HL-60/S4 treated with phorbol 12-myristate 13-acetate at 8.2 ng/mL for 4 days and 3 days (cell line): ENCODE measurements around the gene COL24A1.
"Not testable (repeated sequence)": the region's sequence is repeated elsewhere in the genome, so short reads cannot be mapped to it uniquely, and the experiment has no call there.

Source experiments
- in situ Hi-C: fragments of 300-500 bp; cut with MboI; formaldehyde crosslinking; loops from 2 replicates; pipeline ENCODE4 v1.15.0; 2022; ENCODE audit warnings: low sequenced_read_pairs

Gene COL24A1

DNA sequence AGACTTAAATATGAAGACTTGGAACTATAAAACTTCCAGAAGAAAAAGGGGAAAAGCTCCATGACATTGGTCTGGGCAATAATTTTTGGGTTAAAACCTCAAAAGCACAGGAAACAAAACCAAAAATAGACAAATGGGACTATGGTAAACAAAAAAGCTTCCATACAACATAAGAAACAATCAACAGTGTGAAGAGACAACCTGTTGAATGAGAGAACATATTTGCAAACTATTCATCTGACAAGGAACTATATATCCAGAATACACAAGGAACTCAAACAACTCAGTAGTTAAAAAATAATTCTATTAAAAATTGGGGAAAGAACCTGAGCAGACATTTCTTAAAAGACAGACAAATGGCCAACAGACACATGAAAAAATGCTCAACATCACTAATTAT lies 255.7 kb downstream of the COL24A1 start:
- in situ Hi-C loops: no loop called here

DNA sequence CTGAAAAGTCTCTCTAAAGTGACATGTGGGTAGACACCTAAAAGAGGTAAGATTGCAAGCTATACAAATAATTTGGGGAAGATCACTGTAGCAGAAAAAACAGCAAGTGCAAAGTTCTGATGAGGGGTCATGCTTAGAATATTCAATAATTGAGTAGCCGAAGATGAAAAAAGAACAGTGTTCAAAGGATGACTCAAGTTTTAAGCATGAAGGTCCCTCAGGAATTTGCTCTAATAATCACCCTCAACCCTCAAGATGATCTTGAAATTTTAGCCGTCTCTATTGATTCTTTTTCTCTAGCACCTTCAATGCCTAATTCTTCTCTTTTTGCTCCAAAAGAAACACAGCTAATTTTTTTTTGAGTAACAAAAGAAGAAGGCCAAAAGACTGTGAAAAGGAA lies 257.7 kb downstream of the COL24A1 start:
- in situ Hi-C loops: no loop called here

DNA sequence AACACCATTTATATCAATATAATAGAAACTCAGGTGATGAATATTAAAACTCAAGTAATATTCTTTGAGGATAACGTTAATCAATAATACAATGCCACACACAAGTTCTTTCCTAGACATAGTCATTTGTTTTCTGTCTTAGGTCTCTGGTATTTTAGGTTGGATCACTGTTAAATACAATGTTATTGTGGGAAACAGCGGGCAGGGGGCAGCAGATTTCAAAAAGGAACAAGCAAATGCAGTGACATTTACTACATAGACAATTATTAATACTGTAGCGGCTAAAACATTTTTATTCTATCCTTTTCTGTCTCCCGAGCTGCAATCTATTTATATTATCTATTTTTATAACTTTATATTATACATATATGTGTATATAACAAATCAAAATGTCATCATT lies 261.9 kb downstream of the COL24A1 start:
- in situ Hi-C loops: no loop called here

DNA sequence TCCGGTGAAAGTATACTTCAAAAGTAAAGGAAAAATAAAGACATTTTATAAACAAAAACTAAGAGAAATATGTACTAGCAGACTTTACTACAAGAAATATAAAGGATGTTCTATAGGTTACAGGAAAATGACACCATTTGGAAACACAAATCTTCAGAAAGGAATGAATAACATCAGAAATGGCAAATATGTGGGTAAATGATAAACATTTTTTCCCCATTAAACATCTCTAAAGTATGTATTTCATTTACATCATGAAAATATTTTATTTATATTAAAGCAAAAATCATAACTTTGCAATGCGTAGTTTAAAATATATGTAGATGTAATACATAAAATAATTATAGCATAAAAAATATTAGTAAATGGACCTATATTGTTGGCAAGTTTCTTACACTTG lies 264.2 kb downstream of the COL24A1 start:
- in situ Hi-C loops: no loop called here

GRCh38 chr1:85889870-85890269 lies 266.7 kb downstream of the COL24A1 start:
- in situ Hi-C loops: no loop called here

GRCh38 chr1:85888921-85889320 lies 267.7 kb downstream of the COL24A1 start:
- in situ Hi-C loops: no loop called here

GRCh38 chr1:85884372-85885035 lies 272.1 kb downstream of the COL24A1 start:
- in situ Hi-C loops: no loop called here

GRCh38 chr1:85867189-85867588 lies 289.4 kb downstream of the COL24A1 start:
- in situ Hi-C loops: no loop called here

DNA sequence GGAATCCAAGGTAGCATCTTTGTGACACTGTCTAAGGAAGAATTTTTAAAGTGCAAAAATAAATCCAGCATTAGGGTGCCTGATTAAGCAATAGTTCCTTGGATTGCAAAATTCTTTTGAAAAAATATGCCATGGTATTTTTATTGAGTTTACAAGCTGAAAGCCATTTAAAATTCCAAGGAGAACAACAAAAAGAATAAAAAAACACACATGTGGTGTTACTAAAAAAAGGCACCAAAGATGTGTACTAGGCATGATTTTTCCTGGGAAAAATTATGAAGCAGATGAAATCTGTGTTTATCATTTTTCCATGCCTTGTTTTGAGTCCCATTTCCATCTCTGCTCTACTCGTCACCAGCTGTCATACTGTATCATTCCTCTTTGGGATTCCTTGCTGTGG lies 291.4 kb downstream of the COL24A1 start:
- in situ Hi-C loops: no loop called here

DNA sequence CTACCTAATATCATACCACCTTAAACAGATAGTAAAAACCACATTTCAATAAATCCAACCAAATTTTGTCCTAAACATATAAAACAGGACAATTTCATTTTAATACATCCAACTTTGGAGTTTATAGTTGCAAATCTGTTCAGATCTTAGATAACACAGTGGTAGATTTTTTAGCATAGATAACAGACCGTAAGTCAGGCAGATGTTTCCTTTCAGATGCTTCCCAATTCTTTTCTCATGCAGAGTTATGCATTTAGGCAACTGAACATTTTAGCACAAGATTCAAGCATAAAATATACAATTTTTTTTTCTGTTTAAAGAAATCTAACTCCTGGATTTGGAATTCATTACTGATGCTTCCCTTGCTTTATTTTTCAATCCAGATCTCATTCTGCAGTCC lies 291.8 kb downstream of the COL24A1 start:
- in situ Hi-C loops: no loop called here

DNA sequence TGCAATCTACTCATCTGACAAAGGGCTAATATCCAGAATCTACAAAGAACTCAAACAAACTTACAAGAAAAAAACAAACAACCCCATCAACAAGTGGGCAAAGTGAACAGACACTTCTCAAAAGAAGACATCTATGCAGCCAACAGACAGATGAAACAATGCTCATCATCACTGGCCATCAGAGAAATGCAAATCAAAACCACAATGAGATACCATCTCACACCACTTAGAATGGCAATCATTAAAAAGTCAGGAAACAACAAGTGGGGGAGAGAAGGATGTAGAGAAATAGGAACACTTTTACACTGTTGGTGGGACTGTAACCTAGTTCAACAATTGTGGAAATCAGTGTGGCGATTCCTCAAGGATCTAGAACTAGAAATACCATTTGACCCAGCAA lies 292.9 kb downstream of the COL24A1 start:
- in situ Hi-C loops: not testable (repeated sequence)

DNA sequence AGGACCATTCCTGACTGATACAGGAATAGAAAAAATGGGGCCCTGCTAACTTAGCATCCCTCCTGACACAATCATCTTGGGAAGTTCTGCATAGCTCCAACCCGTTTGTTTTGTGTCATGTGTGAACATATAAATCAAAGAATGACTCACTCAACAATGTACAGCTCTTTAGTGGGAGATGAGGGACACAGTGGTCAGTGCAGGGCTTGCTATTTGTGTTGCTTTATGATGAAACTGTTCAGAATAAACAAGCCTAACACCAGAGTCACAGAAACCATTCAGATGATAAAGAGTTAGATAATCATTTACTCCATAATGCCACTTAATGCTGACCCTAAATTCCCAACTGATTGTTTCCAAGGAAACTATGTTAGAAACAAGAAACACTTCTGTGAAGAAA lies 294.1 kb downstream of the COL24A1 start:
- in situ Hi-C loops: no loop called here

- in situ Hi-C loops: no loop called here
These were observed 298.6 kb downstream of the COL24A1 start for GRCh38 chr1:85857991-85858390.

DNA sequence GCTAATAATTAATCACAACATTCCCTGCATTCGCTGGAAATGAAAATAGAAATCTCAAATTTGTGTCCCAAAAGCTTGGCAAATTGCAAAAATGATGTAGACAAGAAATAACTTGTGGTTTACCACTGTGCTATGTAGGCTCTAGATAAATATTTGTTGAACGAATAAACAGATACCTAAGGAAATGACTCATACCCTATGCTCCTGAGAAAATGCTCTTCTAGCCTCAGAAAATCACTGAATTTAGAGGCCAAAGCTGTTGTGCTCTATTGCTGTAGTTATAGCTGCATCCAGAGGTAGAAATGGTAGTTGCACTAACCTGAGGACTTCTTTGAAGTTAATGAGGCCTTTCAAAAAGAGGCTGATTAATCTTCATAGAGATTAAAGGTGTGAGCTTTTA lies 306.3 kb downstream of the COL24A1 start:
- in situ Hi-C loops: no loop called here

DNA sequence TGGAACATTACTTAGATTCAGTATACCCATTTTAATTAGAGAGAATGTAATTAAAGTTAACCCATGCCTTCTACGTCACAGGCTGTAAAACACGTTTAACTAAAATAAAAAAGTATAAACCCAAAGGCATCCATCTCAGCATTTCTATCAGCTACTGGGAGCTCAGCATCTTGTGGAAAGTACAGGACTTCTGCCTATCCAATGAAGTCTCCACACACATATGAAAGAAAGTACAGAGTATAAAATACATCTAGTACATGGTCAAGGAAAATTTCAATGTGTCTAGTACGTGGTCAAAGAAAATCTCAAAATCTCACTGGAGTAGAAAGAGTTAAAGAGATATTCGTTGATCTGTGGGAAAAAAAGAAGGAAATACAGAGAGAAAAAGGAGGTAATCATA lies 306.9 kb downstream of the COL24A1 start:
- in situ Hi-C loops: no loop called here

GRCh38 chr1:85847356-85847755 lies 309.2 kb downstream of the COL24A1 start:
- in situ Hi-C loops: no loop called here

DNA sequence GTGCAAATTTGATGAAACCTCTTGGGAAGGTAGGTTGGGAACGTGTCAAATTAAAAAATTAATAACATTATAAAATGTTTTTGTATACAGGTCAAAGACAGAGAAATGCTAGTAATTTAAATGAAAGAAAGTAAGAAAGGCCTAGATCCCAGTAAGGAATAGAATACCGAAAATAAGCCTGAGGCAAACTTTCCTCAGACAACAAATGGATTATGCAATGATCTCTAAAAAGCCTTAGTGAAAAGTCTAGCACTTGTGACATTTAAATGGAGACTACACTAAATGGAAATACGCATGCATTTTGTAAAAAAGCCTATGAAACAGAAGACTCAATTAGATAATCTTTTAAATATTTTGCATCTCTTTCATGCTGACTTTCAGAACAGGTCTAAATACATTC lies 309.9 kb downstream of the COL24A1 start:
- in situ Hi-C loops: no loop called here

- in situ Hi-C loops: no loop called here
These were observed 317.1 kb downstream of the COL24A1 start for GRCh38 chr1:85839459-85839858.

GRCh38 chr1:85838238-85838637 lies 318.3 kb downstream of the COL24A1 start:
- in situ Hi-C loops: no loop called here

- in situ Hi-C loops: no loop called here
These were observed 319.8 kb downstream of the COL24A1 start for GRCh38 chr1:85836736-85837135.

GRCh38 chr1:85833165-85833564 lies 323.4 kb downstream of the COL24A1 start:
- in situ Hi-C loops: not testable (repeated sequence)

DNA sequence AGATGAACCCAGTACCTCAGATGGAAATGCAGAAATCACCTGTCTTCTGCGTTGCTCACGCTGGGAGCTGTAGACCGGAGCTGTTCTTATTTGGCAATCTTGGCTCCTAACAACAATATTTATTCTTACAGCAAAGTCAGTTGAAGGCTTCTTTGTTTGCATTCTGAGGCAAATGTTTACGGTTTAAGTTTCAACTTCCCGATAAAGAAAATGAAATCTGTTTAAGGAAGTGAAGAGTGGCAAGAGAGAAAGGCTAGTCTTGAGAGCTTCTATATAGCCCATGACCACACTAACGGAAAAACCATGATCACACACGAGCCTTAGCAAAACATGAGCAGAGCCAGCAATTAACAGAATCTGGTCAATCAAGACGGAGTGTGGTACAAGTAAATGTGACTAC lies 325.7 kb downstream of the COL24A1 start:
- in situ Hi-C loops: no loop called here

GRCh38 chr1:85824066-85824840 lies 332.3 kb downstream of the COL24A1 start:
- in situ Hi-C loops: no loop called here
